Gastrocnemius medialis (tissue), 4 donors: ENCODE data around the gene PAPOLA.

Experiments
- CTCF ChIP-seq, 5 experiments: fragments of 450-650 bp in 3 of 5; fragments of 200-600 bp in 2 of 5; sonication (generic) in 2 of 5; IDR thresholded peaks in 4 of 5; conservative IDR thresholded peaks in 1 of 5; 1 replicate in 4 of 5; 2 replicates in 1 of 5; pipeline ENCODE4 v1.5.1; 2016 to 2019; ENCODE audit warnings: antibody characterized with exemption in 5 of 5, mild to moderate bottlenecking in 3 of 5, moderate library complexity in 3 of 5
- POLR2A ChIP-seq, 2 donors: fragments of 450-650 bp; IDR thresholded peaks; one replicate each; pipeline ENCODE4 v1.6.1; 2017; ENCODE audit warnings: antibody characterized with exemption in 2 of 2, mild to moderate bottlenecking in 2 of 2, moderate library complexity in 2 of 2

- TF ChIP-seq CTCF (IDR thresholded peaks at IDR 0.05 in 4 of 5, conservative IDR thresholded peaks at IDR 0.05 in 1 of 5) (no peak), POLR2A (IDR thresholded peaks at IDR 0.05) (no peak)
These were observed 87.4 kb downstream of the PAPOLA start for GRCh38 chr14:96589577-96589976.
